Thoracic aorta (tissue), 2 donors: Measurements from ENCODE around the gene NDUFS8. TPM values are rescaled to one million over a fixed set of nuclear protein-coding genes. Genes with fewer than 3 reads are reported as not detected.

Source experiments
- ATAC-seq: fragments of 150-250 bp; one replicate; pipeline ENCODE4 v1.8.0; 2017; ENCODE audit warnings: low read depth; ENCODE audit not compliant: insufficient number of reproducible peaks, low FRiP score
- DNase-seq: peaks from one replicate; pipeline ENCODE4 v3.0.0-alpha.2; 2020; ENCODE audit warnings: low spot score
- H3K27ac ChIP-seq, 2 donors: fragments of 200-600 bp; sonication (generic); 1 replicate in 1 of 2; 2 replicates in 1 of 2; pipeline ENCODE4 v1.5.1; 2016; ENCODE audit warnings: mild to moderate bottlenecking in 2 of 2, moderate library complexity in 2 of 2
- H3K27me3 ChIP-seq: fragments of 200-600 bp; sonication (generic); replicated peaks from 2 replicates; pipeline ENCODE4 v1.6.0; 2016; ENCODE audit warnings: mild to moderate bottlenecking; ENCODE audit not compliant: insufficient read depth
- H3K36me3 ChIP-seq: fragments of 200-600 bp; sonication (generic); one replicate; pipeline ENCODE4 v1.5.1; 2016
- H3K4me1 ChIP-seq, 2 donors: fragments of 200-600 bp; sonication (generic); 1 replicate in 1 of 2; 2 replicates in 1 of 2; pipeline versions ENCODE4 v1.5.1 to v1.6.0; 2016; ENCODE audit warnings: low read depth in 2 of 2, mild to moderate bottlenecking in 1 of 2; ENCODE audit not compliant: control insufficient read depth in 1 of 2
- H3K4me3 ChIP-seq: fragments of 200-600 bp; sonication (generic); 2 replicates; pipeline ENCODE4 v1.5.1; 2016; ENCODE audit warnings: mild to moderate bottlenecking
- H3K9me3 ChIP-seq: fragments of 200-600 bp; sonication (generic); 2 replicates; pipeline ENCODE4 v1.5.1; 2016
- total RNA-seq, 2 donors: library from RNA; depleted of rRNA; stranded (reverse); fragments of >200 nt; gene quantifications; one replicate each; pipeline versions ENCODE4 v1.1.0 to v1.2.3, GENCODE V29; 2016
- TF ChIP-seq, protein P1 (sequence below): fragments of 200-600 bp; sonication (generic); IDR thresholded peaks from one replicate; pipeline ENCODE4 v1.5.1; 2019; ENCODE audit warnings: antibody characterized with exemption

The NDUFS8 gene
- total RNA-seq, 2 donors from 2014 or later, result 85.8 to 96.5 TPM

DNA sequence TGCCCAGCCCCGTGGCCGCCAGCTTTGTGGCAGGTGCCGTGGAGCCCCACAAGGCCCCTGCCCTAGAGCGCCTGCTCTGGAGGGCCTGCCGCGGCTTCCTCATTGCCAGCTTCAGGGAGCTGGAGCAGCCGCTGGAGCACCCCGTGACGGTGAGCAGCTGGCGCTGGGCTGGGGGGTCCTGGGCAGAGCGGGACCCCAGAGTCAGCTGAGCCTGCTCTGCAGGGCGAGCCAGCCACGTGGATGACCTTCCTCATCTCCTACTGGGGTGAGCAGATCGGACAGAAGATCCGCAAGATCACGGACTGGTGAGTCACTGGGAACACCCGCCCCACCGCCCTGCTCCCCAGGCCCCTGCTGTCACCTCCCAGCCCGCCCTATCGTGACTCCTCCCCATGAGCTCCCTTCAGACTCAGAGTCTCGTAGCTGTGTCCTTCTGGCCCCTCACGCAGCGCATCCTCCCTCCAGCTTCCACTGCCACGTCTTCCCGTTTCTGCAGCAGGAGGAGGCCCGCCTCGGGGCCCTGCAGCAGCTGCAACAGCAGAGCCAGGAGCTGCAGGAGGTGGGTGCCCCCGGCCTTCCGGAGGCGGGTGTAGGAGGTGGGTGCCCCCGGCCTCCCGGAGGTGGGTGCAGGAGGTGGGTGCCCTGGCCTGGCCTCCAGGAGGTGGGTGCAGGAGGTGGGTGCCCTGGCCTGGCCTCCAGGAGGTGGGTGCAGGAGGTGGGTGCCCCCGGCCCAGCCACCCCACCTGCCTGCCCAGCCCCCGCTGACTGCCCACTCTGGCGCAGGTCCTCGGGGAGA, 13.1 kb downstream of the NDUFS8 start:
- ATAC-seq, result no peak
- no peak overlapping the region for H3K27ac ChIP-seq

GRCh38 chr11:68044145-68044813, 13.8 kb downstream of the NDUFS8 start:
- Histone ChIP-seq H3K4me3 (no peak overlapping the region), H3K27ac (no peak overlapping the region), H3K27me3 (no peaks in the 10 kb centered on the region), H3K4me1 (peaks cover 9 to 21% of the 10 kb centered on the region in 2 donors), H3K36me3 (peaks cover 38% of the 10 kb centered on the region), H3K9me3 (no peaks in the 10 kb centered on the region)
- no peak for ATAC-seq
- TF ChIP-seq, protein P1, sequence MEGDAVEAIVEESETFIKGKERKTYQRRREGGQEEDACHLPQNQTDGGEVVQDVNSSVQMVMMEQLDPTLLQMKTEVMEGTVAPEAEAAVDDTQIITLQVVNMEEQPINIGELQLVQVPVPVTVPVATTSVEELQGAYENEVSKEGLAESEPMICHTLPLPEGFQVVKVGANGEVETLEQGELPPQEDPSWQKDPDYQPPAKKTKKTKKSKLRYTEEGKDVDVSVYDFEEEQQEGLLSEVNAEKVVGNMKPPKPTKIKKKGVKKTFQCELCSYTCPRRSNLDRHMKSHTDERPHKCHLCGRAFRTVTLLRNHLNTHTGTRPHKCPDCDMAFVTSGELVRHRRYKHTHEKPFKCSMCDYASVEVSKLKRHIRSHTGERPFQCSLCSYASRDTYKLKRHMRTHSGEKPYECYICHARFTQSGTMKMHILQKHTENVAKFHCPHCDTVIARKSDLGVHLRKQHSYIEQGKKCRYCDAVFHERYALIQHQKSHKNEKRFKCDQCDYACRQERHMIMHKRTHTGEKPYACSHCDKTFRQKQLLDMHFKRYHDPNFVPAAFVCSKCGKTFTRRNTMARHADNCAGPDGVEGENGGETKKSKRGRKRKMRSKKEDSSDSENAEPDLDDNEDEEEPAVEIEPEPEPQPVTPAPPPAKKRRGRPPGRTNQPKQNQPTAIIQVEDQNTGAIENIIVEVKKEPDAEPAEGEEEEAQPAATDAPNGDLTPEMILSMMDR, result no peak
- DNase-seq, result no peak

More for the DNA sequence above, 13.1 kb downstream of the NDUFS8 start:
- no peak overlapping the region for H3K4me3 ChIP-seq
- TF ChIP-seq, protein P1, result no peak
- no peaks in the 10 kb centered on the region for H3K9me3 ChIP-seq
- no peak for DNase-seq
- peaks cover 30% of the 10 kb centered on the region for H3K36me3 ChIP-seq
- H3K27me3 ChIP-seq, result no peaks in the 10 kb centered on the region
- peaks cover 11 to 24% of the 10 kb centered on the region in 2 donors for H3K4me1 ChIP-seq

GRCh38 chr11:68044898-68045351, 14.4 kb downstream of the NDUFS8 start:
- Histone ChIP-seq H3K4me3 (no peak overlapping the region), H3K27ac (no peak overlapping the region), H3K9me3 (no peaks in the 10 kb centered on the region), H3K27me3 (no peaks in the 10 kb centered on the region), H3K4me1 (peaks cover 4 to 15% of the 10 kb centered on the region in 2 donors), H3K36me3 (peaks cover 44% of the 10 kb centered on the region)
- no peak for DNase-seq
- TF ChIP-seq, protein P1, result no peak
- no peak for ATAC-seq

GRCh38 chr11:68047437-68048290, 17.2 kb downstream of the NDUFS8 start:
- Histone ChIP-seq H3K36me3 (peaks cover 55% of the 10 kb centered on the region), H3K27me3 (no peaks in the 10 kb centered on the region), H3K27ac (peak overlapping the region in 1 of 2 donors; percentile 43), H3K4me1 (no peaks in the 10 kb centered on the region), H3K4me3 (no peak overlapping the region), H3K9me3 (no peaks in the 10 kb centered on the region)
- DNase-seq, result no peak
- TF ChIP-seq, protein P1, result no peak
- no peak for ATAC-seq
